ENCODE results near the gene FAM32A. TPM values are rescaled to one million over a fixed set of nuclear protein-coding genes. Genes with fewer than 3 reads are reported as not detected.

FAM32A gene
- total and polyA plus RNA-seq, 10 of the 15 experiments (the other 5 are each of a cell fraction or from before 2014, with no cell fraction given): 33.3 to 116 (median 71.9) TPM

- H3K4me3 ChIP-seq: no peak overlapping the region
- H2AFZ ChIP-seq (ENCODE audit: control insufficient read depth, low read depth, low read length): no peak overlapping the region
- no peak overlapping the region for H3K27ac ChIP-seq (ENCODE audit: control insufficient read depth, insufficient read depth)
- no peak overlapping the region for H3K9ac ChIP-seq (ENCODE audit: control insufficient read depth, insufficient read depth, low read length)
- FAIRE-seq: no peak
- ChIA-PET SMC1A (ENCODE audit: uncharacterized antibody, unreplicated experiment) (no interaction called here), RAD21 (ENCODE audit: unreplicated experiment) (no interaction called here), POLR2A (no interaction called here), CTCF (no interaction called here)
- no peaks in the 10 kb centered on the region for H3K79me2 ChIP-seq (ENCODE audit: control insufficient read depth, insufficient read depth, low read length)
- TF ChIP-seq PBX3 (IDR thresholded peaks at IDR 0.05; ENCODE audit: insufficient replicate concordance, low read depth, low read length) (no peak), RFX5 (IDR thresholded peaks at IDR 0.05; ENCODE audit: low read depth, low read length) (no peak), TCF7 (IDR thresholded peaks at IDR 0.05; ENCODE audit: borderline replicate concordance) (no peak), PRDM15 (CRISPR knock-in tag; IDR thresholded peaks at IDR 0.05) (no peak), HCFC1 (IDR thresholded peaks at IDR 0.05; ENCODE audit: low read length) (no peak)
- H3K36me3 ChIP-seq (ENCODE audit: control insufficient read depth in 2 of 2, insufficient read depth in 2 of 2, low read length in 1 of 2): peaks cover 10 to 14% of the 10 kb centered on the region in 2 experiments; a peak in 3 of 4 replicates
- ATAC-seq: no peak
- no peak overlapping the region for H3K4me2 ChIP-seq (ENCODE audit: control insufficient read depth, insufficient read depth)
- no peaks in the 10 kb centered on the region for H4K20me1 ChIP-seq (ENCODE audit: control insufficient read depth, insufficient read depth)
- peaks cover 5% of the 10 kb centered on the region for H3K4me1 ChIP-seq (ENCODE audit: control insufficient read depth, insufficient read depth, low read length)
- BruUV-seq (replicated peaks): no TSS peak
- no peaks in the 10 kb centered on the region for H3K9me3 ChIP-seq (replicated peaks; ENCODE audit: control insufficient read depth, insufficient read depth, low read length)
- intact Hi-C loops (cut with micrococcal nuclease; ENCODE audit: unreplicated experiment): no loop called here
- no peak for DNase-seq (ENCODE audit: low read depth, low spot score)
- in situ Hi-C loops (cut with MboI): no loop called here
- 82% methylated on average over 21 of the region's 21 CpGs for WGBS (ENCODE audit: insufficient coverage, insufficient replicate concordance, low lambda C conversion rate, missing lambda C conversion rate)
- H3K27me3 ChIP-seq (replicated peaks in 1 of 2; ENCODE audit: control insufficient read depth in 2 of 2, insufficient read depth in 2 of 2, low read length in 1 of 2): no peaks in the 10 kb centered on the region
These were observed 23.0 kb downstream of the FAM32A start for GRCh38 chr19:16208064-16208759.
